Endothelial cell of umbilical vein (primary cell): ENCODE data around the gene TSPAN9. TPM values are rescaled to one million over a fixed set of nuclear protein-coding genes. Genes with fewer than 3 reads are reported as not detected.

Experiments used
- BruUV-seq: library from RNA; stranded (reverse); fragments of 400-500 nt; replicated peaks from 2 replicates; lab custom pipeline; 2021; lab: Mats Ljungman, UMichigan
- CTCF ChIA-PET: fragments of 300-600, 350-600 bp; sonication (Branson Sonifier 250); formaldehyde crosslinking; loops from one replicate; lab custom pipeline; 2021; ENCODE audit warnings: antibody characterized with exemption, inconsistent platforms; lab: Charles Lee
- POLR2A ChIA-PET: fragments of 300-600, 350-600 bp; sonication (Branson Sonifier 250); formaldehyde crosslinking; loops from one replicate; lab custom pipeline; 2021; ENCODE audit warnings: antibody characterized with exemption, inconsistent platforms; lab: Charles Lee
- DNase-seq: peaks from one replicate; pipeline ENCODE4 v3.0.0-alpha.2; 2011; ENCODE audit warnings: low read depth, low spot score
- FAIRE-seq: peaks from 2 replicates; lab custom pipeline; 2011; peaks lifted over from hg19 to GRCh38; lab: Jason Lieb, UNC
- H2AFZ ChIP-seq: 2 replicates; pipeline ENCODE4 v1.6.0; 2012; ENCODE audit warnings: low read depth, low read length, control low read depth, inconsistent platforms
- H3K27ac ChIP-seq: 2 replicates; pipeline ENCODE4 v1.5.1; 2011; ENCODE audit warnings: low read depth, mild to moderate bottlenecking, control low read depth, low read length, moderate library complexity; ENCODE audit not compliant: insufficient read depth
- H3K27me3 ChIP-seq, 2 experiments: 2 replicates each; pipeline versions ENCODE4 v1.6.0 to v1.6.1; 2011; ENCODE audit warnings: low read length in 2 of 2, mixed read lengths in 1 of 2; ENCODE audit not compliant: control insufficient read depth in 2 of 2, insufficient read depth in 2 of 2
- H3K36me3 ChIP-seq, 2 experiments: 2 replicates in 1 of 2; 3 replicates in 1 of 2; pipeline ENCODE4 v1.5.1; 2011; ENCODE audit warnings: low read length in 2 of 2, mild to moderate bottlenecking in 1 of 2, moderate library complexity in 1 of 2; ENCODE audit not compliant: control insufficient read depth in 2 of 2, insufficient read depth in 2 of 2; ENCODE audit errors: extremely low read depth in 1 of 2
- H3K4me1 ChIP-seq: 3 replicates; pipeline ENCODE4 v1.5.1; 2011; ENCODE audit warnings: mild to moderate bottlenecking, low read length; ENCODE audit not compliant: control insufficient read depth, insufficient read depth; ENCODE audit errors: extremely low read depth
- H3K4me2 ChIP-seq: 2 replicates; pipeline ENCODE4 v1.6.1; 2011; ENCODE audit warnings: low read length, control low read depth, mixed read lengths; ENCODE audit not compliant: insufficient read depth
- H3K4me3 ChIP-seq, 3 experiments: fragments of 200-600 bp in 1 of 3; sonication (generic), shearing (Covaris generic) in 1 of 3; replicated peaks in 1 of 3; 2 replicates each; pipeline ENCODE4 v1.5.1; 2011 to 2016; ENCODE audit warnings: control low read depth in 3 of 3, low read length in 3 of 3, mild to moderate bottlenecking in 2 of 3, inconsistent platforms in 1 of 3, low read depth in 1 of 3, moderate library complexity in 1 of 3; ENCODE audit not compliant: insufficient read depth in 1 of 3
- H3K79me2 ChIP-seq: 2 replicates; pipeline ENCODE4 v1.6.0; 2012; ENCODE audit warnings: low read length, inconsistent platforms; ENCODE audit not compliant: control insufficient read depth, insufficient read depth
- H3K9ac ChIP-seq: replicated peaks from 2 replicates; pipeline ENCODE3; 2011; ENCODE audit warnings: low read length, control low read depth; ENCODE audit not compliant: insufficient read depth; ENCODE audit errors: extremely low read depth
- H3K9me1 ChIP-seq: replicated peaks from 3 replicates; pipeline ENCODE4 v1.6.0; 2011; ENCODE audit warnings: mild to moderate bottlenecking, low read length; ENCODE audit not compliant: control insufficient read depth, insufficient read depth; ENCODE audit errors: extremely low read depth
- H3K9me3 ChIP-seq: replicated peaks from 2 replicates; pipeline ENCODE4 v1.5.1; 2012; ENCODE audit warnings: low read length, inconsistent platforms; ENCODE audit not compliant: control insufficient read depth, insufficient read depth
- H4K20me1 ChIP-seq: replicated peaks from 2 replicates; pipeline ENCODE3; 2011; ENCODE audit warnings: mild to moderate bottlenecking, low read length; ENCODE audit not compliant: control insufficient read depth, insufficient read depth; ENCODE audit errors: extremely low read depth
- CTCF ChIP-seq, 2 donors: IDR thresholded peaks; 1 replicate in 1 of 2; 2 replicates in 1 of 2; pipeline ENCODE4 v1.5.1; 2011; ENCODE audit warnings: low read length in 2 of 2, mild to moderate bottlenecking in 2 of 2, moderate library complexity in 2 of 2, control low read depth in 1 of 2, inconsistent platforms in 1 of 2, low read depth in 1 of 2; ENCODE audit not compliant: insufficient read depth in 1 of 2; ENCODE audit errors: extremely low read depth in 1 of 2
- EZH2 ChIP-seq: IDR thresholded peaks from 2 replicates; pipeline ENCODE4 v1.6.1; 2012; ENCODE audit warnings: borderline replicate concordance, low read depth, mild to moderate bottlenecking, moderate library complexity, low read length, inconsistent platforms; ENCODE audit not compliant: severe bottlenecking
- FOS ChIP-seq: IDR thresholded peaks from 2 replicates; pipeline ENCODE4 v1.6.1; 2011; ENCODE audit warnings: mild to moderate bottlenecking, low read length, moderate library complexity, borderline replicate concordance; ENCODE audit not compliant: insufficient read depth
- GATA2 ChIP-seq: IDR thresholded peaks from 2 replicates; pipeline ENCODE4 v1.7.0; 2011; ENCODE audit warnings: low read depth, mild to moderate bottlenecking, moderate library complexity, mixed read lengths, low read length; ENCODE audit not compliant: insufficient read length, insufficient read depth
- JUN ChIP-seq: IDR thresholded peaks from 2 replicates; pipeline ENCODE4 v1.6.1; 2011; ENCODE audit warnings: borderline replicate concordance, low read depth; ENCODE audit not compliant: insufficient read length, insufficient read depth
- MAX ChIP-seq: IDR thresholded peaks from 2 replicates; pipeline ENCODE4 v1.6.1; 2011; ENCODE audit not compliant: insufficient read depth, insufficient read length
- MYC ChIP-seq: IDR thresholded peaks from one replicate; pipeline ENCODE4 v1.6.1; 2011; ENCODE audit warnings: mild to moderate bottlenecking, low read depth, low read length
- POLR2A ChIP-seq: IDR thresholded peaks from 2 replicates; pipeline ENCODE4 v1.6.1; 2012; ENCODE audit warnings: low read depth, mild to moderate bottlenecking, control low read depth, low read length
- POLR2AphosphoS5 ChIP-seq: IDR thresholded peaks from 2 replicates; pipeline ENCODE4 v1.6.1; 2012; ENCODE audit warnings: low read depth, mild to moderate bottlenecking, control low read depth, low read length, moderate library complexity; ENCODE audit not compliant: insufficient read depth
- dilution Hi-C: fragments of 300-500 bp; cut with MboI; formaldehyde crosslinking; loops from one replicate; pipeline ENCODE4 v1.15.0; 2019; ENCODE audit warnings: low sequenced_read_pairs; ENCODE audit not compliant: extremely low pct_ligation_motif_present
- intact Hi-C: fragments of 100-400 bp; cut with micrococcal nuclease; formaldehyde crosslinking; loops from one replicate; pipeline ENCODE4 v1.10.0; 2022
- polyA plus RNA-seq, 4 experiments: library from polyadenylated mRNA; depleted of rRNA in 3 of 4; stranded (reverse) in 3 of 4; unstranded in 1 of 4; fragments of >200 nt; gene quantifications; 2 replicates each; pipeline versions ENCODE4 v1.2.1 to v1.2.3, GENCODE V29; 2011 to 2012; ENCODE audit warnings: missing spikeins in 1 of 4
- total RNA-seq: library from RNA; stranded (reverse); gene quantifications from 2 replicates; pipeline ENCODE4 v1.2.3, GENCODE V29; 2021

TSPAN9 gene
- total and polyA plus RNA-seq, 2 donors (not counting 3 experiments of a cell fraction or from before 2014, with no cell fraction given): 43.3 to 66.8 TPM

DNA sequence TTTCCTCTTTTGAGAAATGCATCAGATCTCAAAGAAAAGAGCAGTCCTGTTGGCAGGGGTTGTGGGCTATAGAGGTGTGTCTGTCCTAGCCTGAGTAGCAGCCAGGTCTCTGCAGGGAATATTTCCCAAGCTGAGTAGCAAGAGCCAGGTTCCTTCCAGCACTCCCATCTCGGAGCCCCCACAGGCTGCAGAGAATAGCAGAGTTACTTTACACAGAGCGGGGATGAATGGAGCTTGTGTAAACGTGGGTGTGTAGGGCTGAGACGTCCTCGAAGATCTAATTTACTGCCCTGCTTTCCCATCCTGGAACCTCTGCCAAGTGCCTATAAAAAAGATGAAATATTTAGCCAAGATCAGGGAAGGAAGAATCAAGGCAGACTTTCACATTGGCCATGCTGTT, 156.6 kb downstream of the TSPAN9 start:
- Histone ChIP-seq H3K9me1 (no peaks in the 10 kb centered on the region), H3K36me3 (peaks cover 0 to 5% of the 10 kb centered on the region in 2 experiments), H3K27ac (no peak overlapping the region), H3K9me3 (no peaks in the 10 kb centered on the region), H4K20me1 (no peaks in the 10 kb centered on the region), H3K4me2 (no peak overlapping the region), H3K27me3 (no peaks in the 10 kb centered on the region), H3K9ac (no peak overlapping the region), H3K79me2 (no peaks in the 10 kb centered on the region), H3K4me3 (no peak overlapping the region), H3K4me1 (peaks cover 4% of the 10 kb centered on the region), H2AFZ (no peak overlapping the region)
- TF ChIP-seq MAX (no peak), MYC (no peak), JUN (no peak), EZH2 (no peak), FOS (no peak), POLR2AphosphoS5 (no peak), CTCF (IDR thresholded peaks at IDR 0.05; ENCODE audit: extremely low read depth in 1 of 2, insufficient read depth in 1 of 2, low read depth in 1 of 2, low read length in 2 of 2) (no peak), GATA2 (no peak), POLR2A (no peak)
- FAIRE-seq: peak; percentile 12
- DNase-seq: no peak
- dilution Hi-C loops (no loop called here), intact Hi-C loops (no loop called here)
- ChIA-PET CTCF (interaction anchor here (1.0 to 1.5 kb wide), 4 partner anchors 26 to 67 kb away, joined by 3 to 4 read pairs (median 4); no protein-coding TSS in a partner anchor), POLR2A (no interaction called here)
- BruUV-seq: no TSS peak
